HCT116 (cell line): ENCODE data around the gene ICOSLG. TPM values are rescaled to one million over a fixed set of nuclear protein-coding genes. Genes with fewer than 3 reads are reported as not detected.

ENCODE experiments used
- ATAC-seq: fragments of 200-7000 bp; cut with Tn5 transposase; 2 replicates; pipeline ENCODE4 v1.9.1; 2020; ENCODE audit warnings: mild to moderate bottlenecking, moderate library complexity
- BruUV-seq: library from RNA; stranded (reverse); fragments of 400-500 nt; replicated peaks from 2 replicates; lab custom pipeline; 2021; lab: Mats Ljungman, UMichigan
- CTCF ChIA-PET: fragments of 300-600 bp; sonication (Branson Sonifier 250); formaldehyde crosslinking; loops from one replicate; lab custom pipeline; 2021; ENCODE audit warnings: antibody characterized with exemption; lab: Charles Lee
- POLR2A ChIA-PET: fragments of 300-600, 350-600 bp; sonication (Branson Sonifier 250); formaldehyde crosslinking; loops from one replicate; lab custom pipeline; 2021; ENCODE audit warnings: antibody characterized with exemption; lab: Charles Lee
- RAD21 ChIA-PET, 2 experiments: fragments of 300-600 bp; sonication (Branson Sonifier 250); formaldehyde crosslinking; loops; one replicate each; lab custom pipeline; 2023; ENCODE audit warnings: low total read pairs in 2 of 2; ENCODE audit not compliant: uncharacterized antibody in 2 of 2, unreplicated experiment in 2 of 2, low non-redundant PET in 1 of 2; lab: Charles Lee
- DNase-seq: peaks from one replicate; pipeline ENCODE4 v3.0.0-alpha.2; 2010; ENCODE audit warnings: low read depth, low spot score
- H2AFZ ChIP-seq: fragments of 200-600 bp; shearing (Covaris generic), sonication (generic); 2 replicates; pipeline ENCODE4 v1.6.1; 2017; ENCODE audit warnings: low read depth, mixed run types, mixed read lengths, antibody characterized with exemption, low read length; ENCODE audit not compliant: poor library complexity, severe bottlenecking
- H3K27ac ChIP-seq: 2 replicates; pipeline ENCODE4 v1.5.1; 2012; ENCODE audit warnings: low read depth, low read length
- H3K27me3 ChIP-seq: fragments of 200-600 bp; sonication (generic); 2 replicates; pipeline ENCODE4 v1.6.1; 2016; ENCODE audit warnings: mixed run types, low read length, mixed read lengths; ENCODE audit not compliant: insufficient read depth
- H3K36me3 ChIP-seq, 2 experiments: fragments of 200-500 bp in 1 of 2; fragments of 200-600 bp in 1 of 2; sonication (Bioruptor generic) in 1 of 2; sonication (generic) in 1 of 2; 2 replicates each; pipeline versions ENCODE4 v1.5.1 to v1.6.1; 2014 to 2016; ENCODE audit warnings: low read length in 2 of 2, inconsistent platforms in 1 of 2, mixed read lengths in 1 of 2, mixed run types in 1 of 2; ENCODE audit not compliant: insufficient read depth in 2 of 2, control insufficient read depth in 1 of 2
- H3K4me1 ChIP-seq, 2 experiments: fragments of 200-600 bp in 1 of 2; sonication (generic) in 1 of 2; 2 replicates each; pipeline versions ENCODE4 v1.5.1 to v1.6.1; 2012 to 2017; ENCODE audit warnings: low read length in 2 of 2, inconsistent platforms in 1 of 2, mild to moderate bottlenecking in 1 of 2, mixed read lengths in 1 of 2, mixed run types in 1 of 2, moderate library complexity in 1 of 2; ENCODE audit not compliant: insufficient read depth in 2 of 2, control insufficient read depth in 1 of 2
- H3K4me2 ChIP-seq: fragments of 200-600 bp; sonication (generic); 2 replicates; pipeline ENCODE4 v1.6.1; 2017; ENCODE audit warnings: mixed run types, low read length, mixed read lengths
- H3K4me3 ChIP-seq, 2 experiments: fragments of 200-600 bp in 1 of 2; sonication (generic) in 1 of 2; replicated peaks in 1 of 2; 2 replicates each; pipeline ENCODE4 v1.5.1; 2011 to 2016; ENCODE audit warnings: low read length in 2 of 2, control low read depth in 1 of 2, low read depth in 1 of 2, mild to moderate bottlenecking in 1 of 2, mixed read lengths in 1 of 2, mixed run types in 1 of 2
- H3K79me2 ChIP-seq: fragments of 200-600 bp; sonication (generic); 2 replicates; pipeline ENCODE4 v1.6.1; 2017; ENCODE audit warnings: mild to moderate bottlenecking, mixed run types, low read length, moderate library complexity, mixed read lengths; ENCODE audit not compliant: insufficient read depth
- H3K9ac ChIP-seq: fragments of 200-600 bp; sonication (generic); 2 replicates; pipeline ENCODE4 v1.6.1; 2016; ENCODE audit warnings: low read length, mixed read lengths
- H3K9me2 ChIP-seq: fragments of 200-600 bp; sonication (generic), shearing (Covaris generic); 2 replicates; pipeline ENCODE4 v1.6.1; 2017; ENCODE audit warnings: mixed run types, mild to moderate bottlenecking, moderate library complexity; ENCODE audit not compliant: insufficient read depth
- H3K9me3 ChIP-seq, 2 experiments: fragments of 200-500 bp in 1 of 2; fragments of 200-600 bp in 1 of 2; sonication (Bioruptor generic) in 1 of 2; sonication (generic) in 1 of 2; 2 replicates each; pipeline ENCODE4 v1.6.1; 2014 to 2017; ENCODE audit warnings: low read length in 2 of 2, mixed read lengths in 2 of 2, inconsistent platforms in 1 of 2, low read depth in 1 of 2, mild to moderate bottlenecking in 1 of 2, mixed run types in 1 of 2, moderate library complexity in 1 of 2; ENCODE audit not compliant: control insufficient read depth in 1 of 2, insufficient read depth in 1 of 2
- H4K20me1 ChIP-seq: fragments of 200-600 bp; sonication (generic), shearing (Covaris generic); 2 replicates; pipeline ENCODE4 v1.6.1; 2017; ENCODE audit warnings: mixed run types, mild to moderate bottlenecking, moderate library complexity; ENCODE audit not compliant: insufficient read depth
- CBX3 ChIP-seq: IDR thresholded peaks from 2 replicates; pipeline ENCODE4 v1.6.1; 2012; ENCODE audit warnings: low read depth
- CTCF ChIP-seq, 3 experiments: fragments of 200-600 bp in 1 of 3; sonication (generic) in 1 of 3; IDR thresholded peaks in 2 of 3; conservative IDR thresholded peaks in 1 of 3; 2 replicates each; pipeline ENCODE4 v1.5.1; 2012 to 2017; ENCODE audit warnings: low read depth in 2 of 3, low read length in 2 of 3, antibody characterized with exemption in 1 of 3, borderline replicate concordance in 1 of 3, control low read depth in 1 of 3, mild to moderate bottlenecking in 1 of 3, mixed read lengths in 1 of 3, mixed run types in 1 of 3, moderate library complexity in 1 of 3; ENCODE audit not compliant: insufficient read depth in 1 of 3
- ELF1 ChIP-seq: IDR thresholded peaks from 2 replicates; pipeline ENCODE4 v1.6.1; 2012; ENCODE audit warnings: low read depth, borderline replicate concordance
- EZH2 ChIP-seq: fragments of 200-600 bp; sonication (generic); IDR thresholded peaks from 2 replicates; pipeline ENCODE4 v1.6.1; 2017; ENCODE audit warnings: antibody characterized with exemption, mixed run types
- FOSL1 ChIP-seq: IDR thresholded peaks from 2 replicates; pipeline ENCODE4 v1.6.1; 2012; ENCODE audit warnings: low read depth
- JUND ChIP-seq: IDR thresholded peaks from 2 replicates; pipeline ENCODE4 v1.6.1; 2012
- POLR2A ChIP-seq: IDR thresholded peaks from 2 replicates; pipeline ENCODE4 v1.7.0; 2011; ENCODE audit warnings: borderline replicate concordance; ENCODE audit not compliant: insufficient read depth, insufficient read length; ENCODE audit errors: extremely low read depth
- POLR2AphosphoS5 ChIP-seq: IDR thresholded peaks from 2 replicates; pipeline ENCODE4 v1.6.1; 2011; ENCODE audit warnings: mild to moderate bottlenecking, low read depth, low read length, moderate library complexity
- SRF ChIP-seq: IDR thresholded peaks from 2 replicates; pipeline ENCODE4 v1.6.1; 2012; ENCODE audit warnings: low read depth
- YY1 ChIP-seq: IDR thresholded peaks from 2 replicates; pipeline ENCODE4 v1.6.1; 2011; ENCODE audit warnings: low read length, low read depth, moderate library complexity, mild to moderate bottlenecking; ENCODE audit not compliant: insufficient replicate concordance; ENCODE audit errors: extremely low read depth
- intact Hi-C: fragments of 100-400 bp; cut with micrococcal nuclease; formaldehyde crosslinking; loops from 2 replicates; pipeline ENCODE4 v1.10.0; 2022
- total RNA-seq: library from RNA; stranded (reverse); gene quantifications from one replicate; pipeline ENCODE4 v1.2.1, GENCODE V29; 2021; ENCODE audit not compliant: unreplicated experiment

ICOSLG gene
- total RNA-seq, 1 experiment from 2014 or later, result 4.7 TPM

GRCh38 chr21:44262338-44263056 lies 21.8 kb upstream of the ICOSLG start:
- H3K79me2 ChIP-seq, result no peaks in the 10 kb centered on the region
- no peak for ATAC-seq
- TF ChIP-seq CTCF (IDR thresholded peaks at IDR 0.05 in 2 of 3, conservative IDR thresholded peaks at IDR 0.05 in 1 of 3; ENCODE audit: borderline replicate concordance in 1 of 3, insufficient read depth in 1 of 3, low read depth in 2 of 3, low read length in 2 of 3) (no peak), FOSL1 (no peak), JUND (no peak), YY1 (no peak), SRF (no peak), POLR2AphosphoS5 (no peak), POLR2A (no peak), EZH2 (no peak), CBX3 (no peak), ELF1 (no peak)
- TF ChIP-seq, all 23 proteins: peak for 0
- H3K9ac ChIP-seq, result no peak overlapping the region
- H3K4me3 ChIP-seq, result no peak overlapping the region
- no peaks in the 10 kb centered on the region for H4K20me1 ChIP-seq
- H3K9me2 ChIP-seq, result no peaks in the 10 kb centered on the region
- no peak overlapping the region for H2AFZ ChIP-seq
- no peaks in the 10 kb centered on the region for H3K9me3 ChIP-seq
- no peaks in the 10 kb centered on the region for H3K4me1 ChIP-seq
- H3K4me2 ChIP-seq, result no peak overlapping the region
- intact Hi-C loops, result no loop called here
- BruUV-seq, result no TSS peak
- CTCF ChIA-PET, result no interaction called here
- no peaks in the 10 kb centered on the region for H3K27me3 ChIP-seq
- H3K36me3 ChIP-seq, result no peaks in the 10 kb centered on the region
- RAD21 ChIA-PET, result no interaction called here
- POLR2A ChIA-PET, result no interaction called here
- no peak overlapping the region for H3K27ac ChIP-seq
- DNase-seq, result no peak
